HG02840 (cell line): ENCODE measurements around the gene CDNF.
"Not testable (repeated sequence)": the region's sequence is repeated elsewhere in the genome, so short reads cannot be mapped to it uniquely, and the experiment has no call there.

Experiments
- ATAC-seq: cut with Tn5 transposase; IDR thresholded peaks from one replicate; pipeline ENCODE4 v1.9.1; 2021; ENCODE audit warnings: mild to moderate bottlenecking, moderate library complexity, moderate number of reproducible peaks; ENCODE audit not compliant: unreplicated experiment, low FRiP score

The CDNF gene

GRCh38 chr10:14837757-14838581 is at the start of gene CDNF, which contains the start of the genes HSPA14 and MSANTD7:
Gene CDNF, minus strand, starts transcription at chr10:14838037. Its CDS starts 91 bp downstream, at chr10:14837946.
Gene HSPA14, plus strand, starts transcription at chr10:14838306. Its CDS starts 97 bp downstream, at chr10:14838403.
Gene MSANTD7, plus strand, starts transcription at chr10:14838306. Its CDS starts 3,979 bp downstream, at chr10:14842285.
- ATAC-seq, result peak; percentile 96

GRCh38 chr10:14884082-14884481 is 46.2 kb upstream of the CDNF start:
- no peak for ATAC-seq

- ATAC-seq, result no peak
Observed at GRCh38 chr10:14880229-14880628, 42.4 kb upstream of the CDNF start.

GRCh38 chr10:14879928-14880193 is 42.0 kb upstream of the CDNF start:
- ATAC-seq, result no peak

GRCh38 chr10:14879124-14879927 is 41.5 kb upstream of the CDNF start:
- peak; percentile 23 for ATAC-seq

- peak; percentile 90 for ATAC-seq
Observed at GRCh38 chr10:14878266-14879123, 40.7 kb upstream of the CDNF start, which contains the start of gene SUV39H2. Gene SUV39H2, plus strand, starts transcription at chr10:14878866. Its CDS starts 23 bp downstream, at chr10:14878889.

- ATAC-seq, result no peak
Observed at GRCh38 chr10:14876764-14877163, 38.9 kb upstream of the CDNF start.

GRCh38 chr10:14875941-14876340 is 38.1 kb upstream of the CDNF start:
- ATAC-seq, result no peak

- ATAC-seq, result no peak
Observed at GRCh38 chr10:14873090-14873760, 35.4 kb upstream of the CDNF start.

GRCh38 chr10:14864871-14865270 is 27.0 kb upstream of the CDNF start:
- not testable (repeated sequence) for ATAC-seq

- not testable (repeated sequence) for ATAC-seq
Observed at GRCh38 chr10:14864466-14864865, 26.6 kb upstream of the CDNF start.

GRCh38 chr10:14860791-14861190 is 23.0 kb upstream of the CDNF start:
- no peak for ATAC-seq

- ATAC-seq, result no peak
Observed at GRCh38 chr10:14859775-14860174, 21.9 kb upstream of the CDNF start.

- no peak for ATAC-seq
Observed at GRCh38 chr10:14859043-14859442, 21.2 kb upstream of the CDNF start.

GRCh38 chr10:14858338-14858960 is 20.6 kb upstream of the CDNF start:
- no peak for ATAC-seq

GRCh38 chr10:14855453-14855852 is 17.6 kb upstream of the CDNF start:
- ATAC-seq, result no peak

- ATAC-seq, result no peak
Observed at GRCh38 chr10:14852236-14852635, 14.4 kb upstream of the CDNF start.

- no peak for ATAC-seq
Observed at GRCh38 chr10:14844948-14845347, 7.1 kb upstream of the CDNF start.

- ATAC-seq, result no peak
Observed at GRCh38 chr10:14843327-14843988, 5.6 kb upstream of the CDNF start.
